ENCODE measurements around the gene DEDD. TPM values are rescaled to one million over a fixed set of nuclear protein-coding genes. Genes with fewer than 3 reads are reported as not detected.

The DEDD gene
- total and polyA plus RNA-seq, 7 experiments from 2014 or later = 34.0 to 48.7 (median 36.0) TPM

GRCh38 chr1:161177112-161177935 lies 44.9 kb upstream of the DEDD start, which contains the start of gene B4GALT3:
Gene B4GALT3 (minus strand): TSS chr1:161177507. CDS start chr1:161176060, 1,447 bp downstream.
- H3K27me3 Mint-ChIP-seq = no peaks in the 10 kb centered on the region
- H3K36me3 Mint-ChIP-seq = peaks cover 8 to 28% (median 20%) of the 10 kb centered on the region in 5 donors
- no peaks in the 10 kb centered on the region for H3K9me3 Mint-ChIP-seq
- no peaks in the 10 kb centered on the region for H3K27me3 ChIP-seq (ENCODE audit: control insufficient read depth in 2 of 2, insufficient read depth in 2 of 2, low read length in 2 of 2)
- H3K4me3 Mint-ChIP-seq = peak within 1 kb of the TSS; percentile 94 to 100 (median 98)
- H3K9me3 ChIP-seq (ENCODE audit: control insufficient read depth in 2 of 3, low read length in 3 of 3) = no peaks in the 10 kb centered on the region
- intact Hi-C loops (cut with micrococcal nuclease) = loop anchor here (1.0 to 2.0 kb wide), 7 partner anchors 8 to 48 kb away; partner anchors contain the start of genes PPOX (in 2 of the 2), NDUFS2 (in 1 of the 2), UFC1 (in 1 of the 2) and USP21 (in 1 of the 2)
- ChIA-PET POLR2A (interaction anchor here (0.6 to 3.7 kb wide), 20 partner anchors 8 to 225 kb away, joined by 3 to 49 read pairs (median 4); partner anchors contain the start of genes DEDD, NDUFS2, PPOX and TOMM40L), CTCF (interaction anchor here (0.7 to 3.4 kb wide), 8 partner anchors 11 to 204 kb away, joined by 3 to 28 read pairs (median 3); partner anchors contain the start of genes NDUFS2, PPOX and TOMM40L)
- peak; percentile 96 for ATAC-seq
- H3K4me3 ChIP-seq (ENCODE audit: low read length) = peak within 1 kb of the TSS; percentile 93
- peak within 1 kb of the TSS; percentile 94 to 100 (median 97) for H3K27ac Mint-ChIP-seq
- peaks cover 36 to 39% of the 10 kb centered on the region in 2 donors for H3K4me1 ChIP-seq (ENCODE audit: control insufficient read depth in 2 of 2, insufficient read depth in 2 of 2, low read length in 2 of 2)
- peaks cover 54 to 87% (median 74%) of the 10 kb centered on the region in 7 donors for H3K4me1 Mint-ChIP-seq
- peak; percentile 87 to 99 (median 92) for DNase-seq
- H3K36me3 ChIP-seq (ENCODE audit: control insufficient read depth in 2 of 3, insufficient read depth in 3 of 3, low read length in 3 of 3) = peaks cover 0 to 40% (median 6%) of the 10 kb centered on the region in 3 experiments
- peak within 1 kb of the TSS; percentile 93 for H3K27ac ChIP-seq (ENCODE audit: low read depth, low read length)

- Histone ChIP-seq H3K27me3 (ENCODE audit: control insufficient read depth in 2 of 2, insufficient read depth in 2 of 2, low read length in 2 of 2) (no peaks in the 10 kb centered on the region), H3K27ac (ENCODE audit: low read depth, low read length) (peak overlapping the region; percentile 93), H3K4me1 (ENCODE audit: control insufficient read depth in 2 of 2, insufficient read depth in 2 of 2, low read length in 2 of 2) (peaks cover 29 to 32% of the 10 kb centered on the region in 2 donors), H3K4me3 (ENCODE audit: low read length) (peak overlapping the region; percentile 93), H3K9me3 (ENCODE audit: control insufficient read depth in 2 of 3, low read length in 3 of 3) (no peaks in the 10 kb centered on the region), H3K36me3 (ENCODE audit: control insufficient read depth in 2 of 3, insufficient read depth in 3 of 3, low read length in 3 of 3) (peaks cover 0 to 47% (median 13%) of the 10 kb centered on the region in 3 experiments)
- H3K9me3 Mint-ChIP-seq = no peaks in the 10 kb centered on the region
- no peaks in the 10 kb centered on the region for H3K27me3 Mint-ChIP-seq
- H3K4me3 Mint-ChIP-seq = peak overlapping the region; percentile 94 to 100 (median 98)
- POLR2A ChIA-PET = interaction anchor here (0.6 to 3.7 kb wide), 19 partner anchors 9 to 590 kb away, joined by 3 to 49 read pairs (median 4); partner anchors contain the start of genes DEDD, NDUFS2, PPOX and TOMM40L
- H3K4me1 Mint-ChIP-seq = peaks cover 48 to 83% (median 68%) of the 10 kb centered on the region in 7 donors
- CTCF ChIA-PET = interaction anchor here (0.6 to 3.4 kb wide), 7 partner anchors 9 to 205 kb away, joined by 3 to 28 read pairs (median 3); partner anchors contain the start of genes PPOX and TOMM40L
- peak overlapping the region; percentile 94 to 100 (median 97) for H3K27ac Mint-ChIP-seq
- intact Hi-C loops (cut with micrococcal nuclease) = loop anchor here (1.0 to 2.0 kb wide), 7 partner anchors 9 to 49 kb away; partner anchors contain the start of genes PPOX (in 2 of the 2), NDUFS2 (in 1 of the 2), UFC1 (in 1 of the 2) and USP21 (in 1 of the 2)
- peaks cover 9 to 34% (median 20%) of the 10 kb centered on the region in 5 donors for H3K36me3 Mint-ChIP-seq
- ATAC-seq = no peak
- DNase-seq = no peak
Measured at GRCh38 chr1:161176468-161177111, 44.1 kb upstream of the DEDD start.

- ChIA-PET CTCF (interaction anchor here (0.6 to 3.4 kb wide), 7 partner anchors 10 to 213 kb away, joined by 3 to 28 read pairs (median 3); partner anchors contain the start of genes PPOX and TOMM40L), POLR2A (interaction anchor here (0.6 to 3.7 kb wide), 12 partner anchors 9 to 589 kb away, joined by 3 to 49 read pairs (median 7); partner anchors contain the start of genes DEDD, NDUFS2, PPOX and TOMM40L)
- intact Hi-C loops (cut with micrococcal nuclease) = loop anchor here in 1 of 2 donors (2.0 kb wide), 2 partner anchors 17 kb away; partner anchors contain the start of gene USP21
- no peaks in the 10 kb centered on the region for H3K9me3 Mint-ChIP-seq
- no peaks in the 10 kb centered on the region for H3K27me3 ChIP-seq (ENCODE audit: control insufficient read depth in 2 of 2, insufficient read depth in 2 of 2, low read length in 2 of 2)
- H3K4me1 Mint-ChIP-seq = peaks cover 45 to 78% (median 64%) of the 10 kb centered on the region in 7 donors
- peak overlapping the region; percentile 93 for H3K4me3 ChIP-seq (ENCODE audit: low read length)
- no peaks in the 10 kb centered on the region for H3K9me3 ChIP-seq (ENCODE audit: control insufficient read depth in 2 of 3, low read length in 3 of 3)
- H3K4me3 Mint-ChIP-seq = peak overlapping the region; percentile 94 to 100 (median 98)
- H3K36me3 ChIP-seq (ENCODE audit: control insufficient read depth in 2 of 3, insufficient read depth in 3 of 3, low read length in 3 of 3) = peaks cover 0 to 54% (median 20%) of the 10 kb centered on the region in 3 experiments
- H3K27ac ChIP-seq (ENCODE audit: low read depth, low read length) = peak overlapping the region; percentile 93
- H3K4me1 ChIP-seq (ENCODE audit: control insufficient read depth in 2 of 2, insufficient read depth in 2 of 2, low read length in 2 of 2) = peaks cover 23 to 27% of the 10 kb centered on the region in 2 donors
- ATAC-seq = no peak
- peak overlapping the region; percentile 94 to 100 (median 97) for H3K27ac Mint-ChIP-seq
- no peak for DNase-seq
- H3K36me3 Mint-ChIP-seq = peaks cover 12 to 40% (median 20%) of the 10 kb centered on the region in 5 donors
- no peaks in the 10 kb centered on the region for H3K27me3 Mint-ChIP-seq
Measured at GRCh38 chr1:161175771-161176453, 43.4 kb upstream of the DEDD start.

- H3K4me3 Mint-ChIP-seq = peak overlapping the region; percentile 18 to 100 (median 96)
- POLR2A ChIA-PET = interaction anchor here (0.5 to 3.7 kb wide), 5 partner anchors 8 to 117 kb away, joined by 3 to 49 read pairs (median 28); partner anchors contain the start of genes NDUFS2, PPOX and UFC1
- H3K4me1 Mint-ChIP-seq = peaks cover 37 to 69% (median 54%) of the 10 kb centered on the region in 7 donors
- no peak for DNase-seq
- CTCF ChIA-PET = interaction anchor here (2.9 to 3.4 kb wide), 2 partner anchors 9 to 17 kb away, joined by 14 to 28 read pairs; partner anchors contain the start of gene PPOX
- Histone ChIP-seq H3K4me3 (ENCODE audit: low read length) (no peak overlapping the region), H3K27me3 (ENCODE audit: control insufficient read depth in 2 of 2, insufficient read depth in 2 of 2, low read length in 2 of 2) (no peaks in the 10 kb centered on the region), H3K36me3 (ENCODE audit: control insufficient read depth in 2 of 3, insufficient read depth in 3 of 3, low read length in 3 of 3) (peaks cover 0 to 61% (median 23%) of the 10 kb centered on the region in 3 experiments), H3K27ac (ENCODE audit: low read depth, low read length) (no peak overlapping the region), H3K4me1 (ENCODE audit: control insufficient read depth in 2 of 2, insufficient read depth in 2 of 2, low read length in 2 of 2) (peaks cover 19 to 21% of the 10 kb centered on the region in 2 donors), H3K9me3 (ENCODE audit: control insufficient read depth in 2 of 3, low read length in 3 of 3) (no peaks in the 10 kb centered on the region)
- intact Hi-C loops (cut with micrococcal nuclease) = no loop called here
- H3K27ac Mint-ChIP-seq = peak overlapping the region in 7 of 9 donors; percentile 7 to 98 (median 95)
- no peaks in the 10 kb centered on the region for H3K9me3 Mint-ChIP-seq
- no peak for ATAC-seq
- no peaks in the 10 kb centered on the region for H3K27me3 Mint-ChIP-seq
- H3K36me3 Mint-ChIP-seq = peaks cover 13 to 44% (median 20%) of the 10 kb centered on the region in 5 donors
Measured at GRCh38 chr1:161174911-161175310, 42.4 kb upstream of the DEDD start.

GRCh38 chr1:161173711-161174110 lies 41.2 kb upstream of the DEDD start:
- ATAC-seq = no peak
- intact Hi-C loops (cut with micrococcal nuclease) = no loop called here
- Histone ChIP-seq H3K27ac (ENCODE audit: low read depth, low read length) (no peak overlapping the region), H3K4me3 (ENCODE audit: low read length) (no peak overlapping the region), H3K36me3 (ENCODE audit: control insufficient read depth in 2 of 3, insufficient read depth in 3 of 3, low read length in 3 of 3) (peaks cover 0 to 72% (median 31%) of the 10 kb centered on the region in 3 experiments), H3K9me3 (ENCODE audit: control insufficient read depth in 2 of 3, low read length in 3 of 3) (no peaks in the 10 kb centered on the region), H3K4me1 (ENCODE audit: control insufficient read depth in 2 of 2, insufficient read depth in 2 of 2, low read length in 2 of 2) (peaks cover 19 to 21% of the 10 kb centered on the region in 2 donors), H3K27me3 (ENCODE audit: control insufficient read depth in 2 of 2, insufficient read depth in 2 of 2, low read length in 2 of 2) (no peaks in the 10 kb centered on the region)
- ChIA-PET CTCF (no interaction called here), POLR2A (no interaction called here)
- Mint-ChIP-seq H3K27ac (peak overlapping the region in 1 of 9 donors; percentile 41), H3K4me1 (peaks cover 36 to 70% (median 55%) of the 10 kb centered on the region in 7 donors), H3K4me3 (peak overlapping the region in 2 of 10 donors; percentile 20 to 48), H3K27me3 (no peaks in the 10 kb centered on the region), H3K36me3 (peaks cover 13 to 44% (median 20%) of the 10 kb centered on the region in 5 donors), H3K9me3 (no peaks in the 10 kb centered on the region)
- DNase-seq = no peak

Measured in naive thymus-derived CD4-positive, alpha-beta T cell (primary cell).